WTC11 (cell line): ENCODE data around the gene HSDL2. TPM values are rescaled to one million over a fixed set of nuclear protein-coding genes. Genes with fewer than 3 reads are reported as not detected.

ENCODE experiments used
- ATAC-seq: fragments of 200-7000 bp; cut with Tn5 transposase; 2 replicates; pipeline ENCODE4 v1.10.0; 2021; ENCODE audit warnings: mild to moderate bottlenecking, moderate library complexity
- CTCF ChIA-PET: fragments of 300-600 bp; sonication (Branson Sonifier 250); formaldehyde crosslinking; loops from one replicate; lab custom pipeline; 2021; ENCODE audit warnings: antibody characterized with exemption; lab: Charles Lee
- POLR2A ChIA-PET: fragments of 350-600 bp; sonication (Branson Sonifier 250); formaldehyde crosslinking; loops from one replicate; lab custom pipeline; 2021; ENCODE audit warnings: antibody characterized with exemption; lab: Charles Lee
- DNase-seq: peaks from one replicate; pipeline ENCODE4 v3.0.0; 2021; ENCODE audit warnings: low spot score
- H3K27ac Mint-ChIP-seq: 2 replicates; pipeline ENCODE4 v1.8.0; 2021; ENCODE audit warnings: mixed read lengths
- H3K27me3 Mint-ChIP-seq: 2 replicates; pipeline ENCODE4 v1.8.0; 2021; ENCODE audit warnings: low read depth, mild to moderate bottlenecking, moderate library complexity, mixed read lengths
- H3K36me3 Mint-ChIP-seq: 2 replicates; pipeline ENCODE4 v1.8.0; 2021; ENCODE audit warnings: mixed read lengths
- H3K4me1 Mint-ChIP-seq: 2 replicates; pipeline ENCODE4 v1.8.0; 2022; ENCODE audit warnings: mixed read lengths
- H3K4me3 Mint-ChIP-seq: 2 replicates; pipeline ENCODE4 v1.8.0; 2021; ENCODE audit warnings: mild to moderate bottlenecking, moderate library complexity, mixed read lengths
- H3K9me3 Mint-ChIP-seq: 2 replicates; pipeline ENCODE4 v1.8.0; 2021; ENCODE audit warnings: mixed read lengths
- ARID4B ChIP-seq: sonication (generic); formaldehyde crosslinking; IDR thresholded peaks from 2 replicates; pipeline ENCODE4 v1.8.0; 2023; ENCODE audit warnings: missing genetic modification reagents, mild to moderate bottlenecking, borderline replicate concordance
- ATF2 ChIP-seq: sonication (generic); formaldehyde crosslinking; IDR thresholded peaks from 2 replicates; pipeline ENCODE4 v1.8.1; 2022; ENCODE audit warnings: low read depth, missing genetic modification reagents, borderline replicate concordance
- CREB1 ChIP-seq: sonication (generic); formaldehyde crosslinking; IDR thresholded peaks from 2 replicates; pipeline ENCODE4 v1.8.0; 2023; ENCODE audit warnings: mild to moderate bottlenecking, missing genetic modification reagents
- E2F5 ChIP-seq: sonication (generic); formaldehyde crosslinking; IDR thresholded peaks from 2 replicates; pipeline ENCODE4 v1.8.1; 2022; ENCODE audit warnings: mild to moderate bottlenecking, moderate library complexity, missing genetic modification reagents
- ELF4 ChIP-seq: sonication (generic); formaldehyde crosslinking; IDR thresholded peaks from 2 replicates; pipeline ENCODE4 v1.8.1; 2022; ENCODE audit warnings: low read depth, mild to moderate bottlenecking, moderate library complexity, missing genetic modification reagents
- GRHL2 ChIP-seq: fragments of 250-450 bp; sonication (Bioruptor Pico); IDR thresholded peaks from 2 replicates; pipeline ENCODE4 v1.8.0; 2022; ENCODE audit warnings: mild to moderate bottlenecking, moderate library complexity; ENCODE audit not compliant: insufficient replicate concordance, severe bottlenecking
- HMGA2 ChIP-seq: fragments of 250-450 bp; sonication (Bioruptor Pico); IDR thresholded peaks from 2 replicates; pipeline ENCODE4 v1.4.0; 2021; ENCODE audit warnings: mild to moderate bottlenecking, moderate library complexity
- HMGXB4 ChIP-seq: sonication (generic); formaldehyde crosslinking; IDR thresholded peaks from 2 replicates; pipeline ENCODE4 v1.8.1; 2023; ENCODE audit warnings: mild to moderate bottlenecking, moderate library complexity, missing genetic modification reagents
- IRF1 ChIP-seq: sonication (generic); formaldehyde crosslinking; IDR thresholded peaks from 2 replicates; pipeline ENCODE4 v1.8.0; 2023; ENCODE audit warnings: missing genetic modification reagents
- KAT7 ChIP-seq: sonication (generic); formaldehyde crosslinking; IDR thresholded peaks from 2 replicates; pipeline ENCODE4 v1.8.1; 2023; ENCODE audit warnings: missing genetic modification reagents, mild to moderate bottlenecking, borderline replicate concordance
- MLX ChIP-seq: sonication (generic); formaldehyde crosslinking; IDR thresholded peaks from 2 replicates; pipeline ENCODE4 v1.8.1; 2023; ENCODE audit warnings: mild to moderate bottlenecking, missing genetic modification reagents, moderate library complexity
- MYBL2 ChIP-seq: sonication (generic); formaldehyde crosslinking; IDR thresholded peaks from 2 replicates; pipeline ENCODE4 v1.8.1; 2023; ENCODE audit warnings: mild to moderate bottlenecking, moderate library complexity, missing genetic modification reagents
- OVOL2 ChIP-seq: fragments of 250-450 bp; sonication (Bioruptor Pico); IDR thresholded peaks from 2 replicates; pipeline ENCODE4 v1.9.0; 2021; ENCODE audit warnings: mild to moderate bottlenecking, borderline replicate concordance
- PRRX2 ChIP-seq: fragments of 250-450 bp; sonication (Bioruptor Pico); IDR thresholded peaks from 2 replicates; pipeline ENCODE4 v1.8.0; 2021; ENCODE audit warnings: mild to moderate bottlenecking
- SP1 ChIP-seq: sonication (generic); formaldehyde crosslinking; conservative IDR thresholded peaks from 2 replicates; pipeline ENCODE4 v1.8.1; 2022; ENCODE audit warnings: missing genetic modification reagents
- TCF7 ChIP-seq: sonication (generic); formaldehyde crosslinking; IDR thresholded peaks from 2 replicates; pipeline ENCODE4 v1.8.0; 2022; ENCODE audit warnings: mild to moderate bottlenecking, low read depth, missing genetic modification reagents, moderate library complexity
- TEAD1 ChIP-seq: sonication (generic); formaldehyde crosslinking; IDR thresholded peaks from 2 replicates; pipeline ENCODE4 v1.8.0; 2022; ENCODE audit warnings: mild to moderate bottlenecking, missing genetic modification reagents
- ZNF232 ChIP-seq: sonication (generic); formaldehyde crosslinking; IDR thresholded peaks from 2 replicates; pipeline ENCODE4 v1.8.0; 2022; ENCODE audit warnings: mild to moderate bottlenecking, missing genetic modification reagents
- ZNF263 ChIP-seq: sonication (generic); formaldehyde crosslinking; IDR thresholded peaks from 2 replicates; pipeline ENCODE4 v1.8.1; 2022; ENCODE audit warnings: low read depth, mild to moderate bottlenecking, moderate library complexity, missing genetic modification reagents
- ZNF416 ChIP-seq: fragments of 250-450 bp; sonication (Bioruptor Pico); IDR thresholded peaks from 2 replicates; pipeline ENCODE4 v1.9.0; 2021; ENCODE audit warnings: mild to moderate bottlenecking, inconsistent platforms
- ZNF425 ChIP-seq: fragments of 250-450 bp; sonication (Bioruptor Pico); conservative IDR thresholded peaks from 2 replicates; pipeline ENCODE4 v1.9.0; 2021; ENCODE audit warnings: mild to moderate bottlenecking
- ZSCAN18 ChIP-seq: fragments of 250-450 bp; sonication (Bioruptor Pico); IDR thresholded peaks from 2 replicates; pipeline ENCODE4 v2.1.2; 2022; ENCODE audit warnings: mild to moderate bottlenecking, moderate library complexity
- total RNA-seq: library from RNA; stranded (reverse); gene quantifications from 3 replicates; pipeline ENCODE4 v1.2.3, GENCODE V29; 2021

HSDL2 gene
- total RNA-seq, 1 experiment from 2014 or later = 13.8 TPM

GRCh38 chr9:112349008-112349333 lies 30.9 kb upstream of the HSDL2 start:
- DNase-seq = no peak
- CTCF ChIA-PET = interaction anchor here (1.0 to 1.7 kb wide), 3 partner anchors 16 to 251 kb away, joined by 3 to 6 read pairs (median 4); partner anchors contain the start of gene PTBP3
- Mint-ChIP-seq H3K4me1 (peaks cover 22% of the 10 kb centered on the region), H3K27me3 (no peaks in the 10 kb centered on the region), H3K36me3 (no peaks in the 10 kb centered on the region), H3K4me3 (peak overlapping the region; percentile 65), H3K27ac (peak overlapping the region; percentile 96), H3K9me3 (peaks cover 8% of the 10 kb centered on the region; the same call in 1 of the 2 replicates)
- peak; percentile 71 for ATAC-seq
- POLR2A ChIA-PET = no interaction called here
- TF ChIP-seq HMGA2 (CRISPR knock-in tag) (no peak), ZNF232 (CRISPR knock-in tag) (no peak), TEAD1 (no peak), GRHL2 (no peak), ZSCAN18 (CRISPR knock-in tag) (no peak), ARID4B (CRISPR knock-in tag) (no peak), ZNF425 (CRISPR knock-in tag) (no peak), PRRX2 (CRISPR knock-in tag) (no peak)

GRCh38 chr9:112351184-112351583 lies 28.7 kb upstream of the HSDL2 start:
- ATAC-seq (no peak), DNase-seq (no peak)
- H3K4me3 Mint-ChIP-seq = no peak overlapping the region
- ChIA-PET CTCF (interaction anchor here (1.0 kb wide), 2 partner anchors 10 to 135 kb away, joined by 3 read pairs; partner anchors contain the start of gene KIAA1958), POLR2A (no interaction called here)
- no peaks in the 10 kb centered on the region for H3K27me3 Mint-ChIP-seq
- H3K27ac Mint-ChIP-seq = no peak overlapping the region; the same call in 1 of the 2 replicates
- no peaks in the 10 kb centered on the region for H3K36me3 Mint-ChIP-seq
- H3K4me1 Mint-ChIP-seq = peaks cover 40% of the 10 kb centered on the region
- peaks cover 3% of the 10 kb centered on the region; the same call in 1 of the 2 replicates for H3K9me3 Mint-ChIP-seq
- no peak for TF ChIP-seq MYBL2 (CRISPR knock-in tag)
- no peak for TF ChIP-seq CREB1
- TF ChIP-seq KAT7 (CRISPR knock-in tag) = no peak
- no peak for TF ChIP-seq ATF2 (CRISPR knock-in tag)
- no peak for TF ChIP-seq ZNF416
- TF ChIP-seq E2F5 (CRISPR knock-in tag) = no peak
- no peak for TF ChIP-seq MLX (CRISPR knock-in tag)
- no peak for TF ChIP-seq IRF1 (CRISPR knock-in tag)
- no peak for TF ChIP-seq ELF4 (CRISPR knock-in tag)
- no peak for TF ChIP-seq HMGXB4 (CRISPR knock-in tag)
- TF ChIP-seq TCF7 (CRISPR knock-in tag) = no peak
- TF ChIP-seq SP1 = no peak
- no peak for TF ChIP-seq OVOL2 (CRISPR knock-in tag)
- no peak for TF ChIP-seq ZNF263 (CRISPR knock-in tag)
